GM23248 (cell line): ENCODE results near the gene ANO6.

Experiments
- EZH2 ChIP-seq: fragments of 200-600 bp; sonication (generic); IDR thresholded peaks from 2 replicates; pipeline ENCODE4 v1.6.1; 2018; ENCODE audit warnings: antibody characterized with exemption, mild to moderate bottlenecking; ENCODE audit not compliant: insufficient read depth, poor library complexity, severe bottlenecking
- EZH2phosphoT487 ChIP-seq: fragments of 200-600 bp; sonication (generic); IDR thresholded peaks from 2 replicates; pipeline ENCODE4 v1.6.1; 2018; ENCODE audit warnings: antibody characterized with exemption, moderate library complexity, mild to moderate bottlenecking, low read depth; ENCODE audit not compliant: insufficient read depth

DNA sequence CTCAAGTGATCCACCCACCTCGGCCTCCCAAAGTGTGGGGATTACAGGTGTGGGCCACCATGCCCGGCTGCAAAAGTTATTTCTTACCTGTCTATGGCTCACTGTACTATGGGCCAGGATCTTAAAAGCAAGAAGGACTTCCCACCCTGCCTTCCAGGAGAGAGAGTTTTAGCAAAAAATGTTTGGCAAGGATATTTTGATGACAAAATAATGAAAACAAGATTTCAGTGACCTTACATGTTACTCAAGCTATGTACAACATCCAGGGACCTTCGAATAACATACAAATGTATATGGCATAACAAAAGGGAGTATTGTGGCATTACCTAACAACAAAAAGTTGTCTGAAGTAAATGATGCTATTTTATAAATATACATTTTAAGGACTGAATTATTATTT lies 55.1 kb downstream of the ANO6 start:
- TF ChIP-seq EZH2 (no peak), EZH2phosphoT487 (no peak)
